ENCODE data around the gene SLC35E2B.
"Not testable (repeated sequence)": the region's sequence is repeated elsewhere in the genome, so short reads cannot be mapped to it uniquely, and the experiment has no call there.

DNA sequence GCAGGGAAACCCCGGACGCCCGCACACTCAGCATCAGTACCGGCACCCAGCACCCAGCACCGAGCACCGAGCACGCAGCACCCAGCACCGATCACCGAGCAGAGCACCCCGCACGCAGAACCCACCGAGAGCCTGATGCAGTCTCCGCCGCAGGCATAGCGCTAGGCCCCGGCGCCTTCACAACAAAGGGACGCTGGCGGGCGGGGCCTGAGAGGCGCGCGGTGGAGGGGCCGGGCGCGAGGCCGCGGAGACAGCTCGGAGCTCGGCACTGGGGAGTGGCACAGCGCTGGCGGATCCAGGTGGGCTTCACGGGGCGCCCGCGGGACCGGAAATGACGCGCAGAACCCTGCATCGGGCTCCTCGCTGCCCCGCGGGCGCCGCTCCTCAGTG, 276 bp downstream of the SLC35E2B start:
- TF ChIP-seq, protein P1, sequence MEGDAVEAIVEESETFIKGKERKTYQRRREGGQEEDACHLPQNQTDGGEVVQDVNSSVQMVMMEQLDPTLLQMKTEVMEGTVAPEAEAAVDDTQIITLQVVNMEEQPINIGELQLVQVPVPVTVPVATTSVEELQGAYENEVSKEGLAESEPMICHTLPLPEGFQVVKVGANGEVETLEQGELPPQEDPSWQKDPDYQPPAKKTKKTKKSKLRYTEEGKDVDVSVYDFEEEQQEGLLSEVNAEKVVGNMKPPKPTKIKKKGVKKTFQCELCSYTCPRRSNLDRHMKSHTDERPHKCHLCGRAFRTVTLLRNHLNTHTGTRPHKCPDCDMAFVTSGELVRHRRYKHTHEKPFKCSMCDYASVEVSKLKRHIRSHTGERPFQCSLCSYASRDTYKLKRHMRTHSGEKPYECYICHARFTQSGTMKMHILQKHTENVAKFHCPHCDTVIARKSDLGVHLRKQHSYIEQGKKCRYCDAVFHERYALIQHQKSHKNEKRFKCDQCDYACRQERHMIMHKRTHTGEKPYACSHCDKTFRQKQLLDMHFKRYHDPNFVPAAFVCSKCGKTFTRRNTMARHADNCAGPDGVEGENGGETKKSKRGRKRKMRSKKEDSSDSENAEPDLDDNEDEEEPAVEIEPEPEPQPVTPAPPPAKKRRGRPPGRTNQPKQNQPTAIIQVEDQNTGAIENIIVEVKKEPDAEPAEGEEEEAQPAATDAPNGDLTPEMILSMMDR (IDR thresholded peaks at IDR 0.05; ENCODE audit: low read depth, low read length): not testable (repeated sequence)
- not testable (repeated sequence) for TF ChIP-seq EZH2phosphoT487 (IDR thresholded peaks at IDR 0.05; ENCODE audit: low read depth)

Data from OCI-LY3 (cell line).